Calu3 (cell line): Measurements from ENCODE around the gene SLC2A13. TPM values are rescaled to one million over a fixed set of nuclear protein-coding genes. Genes with fewer than 3 reads are reported as not detected.
"Not testable (repeated sequence)": the region's sequence is repeated elsewhere in the genome, so short reads cannot be mapped to it uniquely, and the experiment has no call there.

Experiments used
- BruUV-seq: library from RNA; stranded (reverse); fragments of 400-500 nt; replicated peaks from 2 replicates; lab custom pipeline; 2021; lab: Mats Ljungman, UMichigan
- CTCF ChIA-PET: fragments of 300-600 bp; sonication (Branson Sonifier 250); formaldehyde crosslinking; loops from one replicate; lab custom pipeline; 2022; ENCODE audit warnings: antibody characterized with exemption; lab: Charles Lee
- DNase-seq: peaks from one replicate; pipeline ENCODE4 v3.0.0; 2022
- H3K27ac Mint-ChIP-seq: one replicate; pipeline ENCODE4 v1.8.0; 2022; ENCODE audit warnings: mixed read lengths; ENCODE audit not compliant: unreplicated experiment
- H3K27me3 Mint-ChIP-seq: one replicate; pipeline ENCODE4 v1.8.0; 2022; ENCODE audit warnings: mixed read lengths; ENCODE audit not compliant: unreplicated experiment
- H3K36me3 Mint-ChIP-seq: one replicate; pipeline ENCODE4 v1.8.0; 2022; ENCODE audit warnings: mild to moderate bottlenecking, moderate library complexity, mixed read lengths; ENCODE audit not compliant: insufficient read depth, unreplicated experiment
- H3K4me1 Mint-ChIP-seq: one replicate; pipeline ENCODE4 v1.8.0; 2022; ENCODE audit warnings: mild to moderate bottlenecking, low read depth, mixed read lengths; ENCODE audit not compliant: unreplicated experiment
- H3K4me3 Mint-ChIP-seq: one replicate; pipeline ENCODE4 v1.8.0; 2022; ENCODE audit warnings: mild to moderate bottlenecking, low read depth, moderate library complexity, mixed read lengths; ENCODE audit not compliant: unreplicated experiment
- H3K9me3 Mint-ChIP-seq: one replicate; pipeline ENCODE4 v1.8.0; 2022; ENCODE audit warnings: low read depth, mixed read lengths; ENCODE audit not compliant: unreplicated experiment
- intact Hi-C: fragments of 100-400 bp; cut with micrococcal nuclease; formaldehyde crosslinking; loops from one replicate; pipeline ENCODE4 v1.10.0; 2022; ENCODE audit not compliant: unreplicated experiment
- total RNA-seq: library from RNA; stranded (reverse); gene quantifications from 2 replicates; pipeline ENCODE4 v1.2.3, GENCODE V29; 2022
- TF ChIP-seq, protein P1 (sequence below): fragments of 200-600 bp; IDR thresholded peaks from one replicate; pipeline ENCODE4 v1.8.0; 2022; ENCODE audit warnings: antibody characterized with exemption; ENCODE audit not compliant: unreplicated experiment

SLC2A13 gene
- total RNA-seq, 1 experiment from 2014 or later = 9.4 TPM

DNA sequence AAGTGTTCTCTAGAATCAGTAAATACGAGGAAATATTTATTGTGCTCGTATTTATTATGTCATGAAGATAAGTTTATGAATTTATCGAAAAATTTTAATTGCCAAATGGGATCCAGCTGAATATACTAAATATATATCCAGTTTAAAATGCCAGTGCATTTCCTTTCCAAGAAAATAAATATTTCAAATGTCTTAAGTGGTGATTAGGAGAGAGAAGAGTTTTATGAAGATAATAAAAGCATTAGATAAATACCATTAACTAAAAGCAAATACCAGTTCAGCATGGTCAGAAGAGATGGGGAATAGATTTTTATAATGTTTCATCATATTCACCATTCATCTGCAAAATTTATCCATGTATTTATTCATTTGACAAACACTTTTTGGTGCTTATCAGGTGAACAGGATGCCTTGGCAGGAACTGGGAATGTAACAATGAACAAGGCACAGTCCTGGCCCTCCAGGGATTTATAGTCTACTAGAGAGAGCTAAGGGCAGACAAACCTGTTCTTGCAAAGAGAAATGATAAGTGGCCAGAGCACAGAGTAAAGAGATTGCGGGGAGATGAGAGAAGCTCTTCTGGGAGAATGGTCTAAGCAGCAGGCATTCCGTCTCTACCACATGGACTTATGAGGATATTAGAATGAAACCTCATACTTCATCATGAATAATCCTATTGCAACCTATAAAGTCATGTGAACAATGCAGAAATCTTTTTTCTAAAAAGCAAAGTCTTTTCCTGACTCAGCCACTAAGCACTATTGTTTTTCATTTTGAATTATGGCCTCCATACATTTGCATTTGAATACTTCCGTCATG lies 342.6 kb downstream of the SLC2A13 start:
- Mint-ChIP-seq H3K27me3 (no peaks in the 10 kb centered on the region), H3K27ac (no peak overlapping the region), H3K9me3 (no peaks in the 10 kb centered on the region), H3K4me3 (no peak overlapping the region), H3K36me3 (no peaks in the 10 kb centered on the region), H3K4me1 (no peaks in the 10 kb centered on the region)
- TF ChIP-seq, protein P1, sequence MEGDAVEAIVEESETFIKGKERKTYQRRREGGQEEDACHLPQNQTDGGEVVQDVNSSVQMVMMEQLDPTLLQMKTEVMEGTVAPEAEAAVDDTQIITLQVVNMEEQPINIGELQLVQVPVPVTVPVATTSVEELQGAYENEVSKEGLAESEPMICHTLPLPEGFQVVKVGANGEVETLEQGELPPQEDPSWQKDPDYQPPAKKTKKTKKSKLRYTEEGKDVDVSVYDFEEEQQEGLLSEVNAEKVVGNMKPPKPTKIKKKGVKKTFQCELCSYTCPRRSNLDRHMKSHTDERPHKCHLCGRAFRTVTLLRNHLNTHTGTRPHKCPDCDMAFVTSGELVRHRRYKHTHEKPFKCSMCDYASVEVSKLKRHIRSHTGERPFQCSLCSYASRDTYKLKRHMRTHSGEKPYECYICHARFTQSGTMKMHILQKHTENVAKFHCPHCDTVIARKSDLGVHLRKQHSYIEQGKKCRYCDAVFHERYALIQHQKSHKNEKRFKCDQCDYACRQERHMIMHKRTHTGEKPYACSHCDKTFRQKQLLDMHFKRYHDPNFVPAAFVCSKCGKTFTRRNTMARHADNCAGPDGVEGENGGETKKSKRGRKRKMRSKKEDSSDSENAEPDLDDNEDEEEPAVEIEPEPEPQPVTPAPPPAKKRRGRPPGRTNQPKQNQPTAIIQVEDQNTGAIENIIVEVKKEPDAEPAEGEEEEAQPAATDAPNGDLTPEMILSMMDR = no peak
- CTCF ChIA-PET = no interaction called here
- DNase-seq = no peak
- no TSS peak for BruUV-seq
- intact Hi-C loops = no loop called here

DNA sequence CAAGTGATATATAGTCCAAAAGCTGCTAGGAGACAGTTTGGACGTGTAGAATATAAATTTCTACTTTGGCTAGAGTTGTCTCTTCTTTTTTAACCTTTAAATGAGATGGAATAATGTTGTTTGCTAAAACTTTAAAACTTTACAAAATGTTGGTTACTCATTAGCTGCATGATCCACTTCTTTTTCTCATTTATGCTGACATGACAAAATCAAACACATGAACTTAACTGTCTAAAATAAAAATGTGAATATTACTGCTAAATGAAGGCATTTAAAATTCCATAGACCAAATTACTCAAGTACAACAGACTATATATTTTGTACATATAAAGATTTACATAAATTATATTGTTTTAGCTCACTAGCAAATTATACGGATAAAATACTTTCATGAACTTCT lies 350.4 kb downstream of the SLC2A13 start:
- no peaks in the 10 kb centered on the region for H3K27me3 Mint-ChIP-seq

DNA sequence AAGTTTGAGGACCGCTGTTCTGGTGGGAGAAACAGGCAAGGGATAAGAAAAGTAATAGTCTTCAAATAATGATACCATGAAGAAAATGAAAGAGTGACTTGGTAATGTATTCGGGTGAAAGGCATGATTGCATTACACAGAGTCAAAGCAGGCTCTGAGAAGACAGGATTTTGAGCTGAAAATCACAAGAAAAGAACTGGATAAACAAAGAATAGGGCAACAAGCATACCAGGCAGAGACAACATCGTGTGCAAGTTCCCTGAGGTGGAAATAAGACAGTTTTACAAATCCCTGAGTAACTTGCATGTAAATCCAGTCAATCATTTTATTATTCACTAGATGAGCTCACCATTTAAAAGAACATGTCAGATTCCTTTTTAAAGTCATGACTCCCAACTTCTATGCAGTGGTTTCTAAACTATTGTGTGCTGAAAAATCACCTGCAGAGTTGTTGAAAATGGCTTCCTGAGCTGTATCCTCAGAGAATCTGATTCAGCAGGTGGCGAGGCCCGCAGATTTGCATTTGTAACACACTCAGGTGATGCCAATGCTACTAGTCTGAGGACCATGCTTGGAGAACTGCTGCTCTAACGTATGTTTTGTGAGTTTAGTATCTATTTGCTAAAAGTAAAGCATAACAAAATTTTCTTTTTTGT lies 353.3 kb downstream of the SLC2A13 start:
- TF ChIP-seq, protein P1 = no peak
- Mint-ChIP-seq H3K36me3 (no peaks in the 10 kb centered on the region), H3K4me1 (no peaks in the 10 kb centered on the region), H3K27me3 (no peaks in the 10 kb centered on the region), H3K27ac (no peak overlapping the region), H3K9me3 (no peaks in the 10 kb centered on the region), H3K4me3 (no peak overlapping the region)
- CTCF ChIA-PET = no interaction called here
- no TSS peak for BruUV-seq
- intact Hi-C loops = no loop called here
- no peak for DNase-seq

More for the DNA sequence above, 350.4 kb downstream of the SLC2A13 start:
- Mint-ChIP-seq H3K27ac (no peak overlapping the region), H3K36me3 (no peaks in the 10 kb centered on the region), H3K9me3 (no peaks in the 10 kb centered on the region), H3K4me3 (no peak overlapping the region), H3K4me1 (no peaks in the 10 kb centered on the region)
- no peak for DNase-seq
- no TSS peak for BruUV-seq
- TF ChIP-seq, protein P1 = no peak
- CTCF ChIA-PET = interaction anchor here (0.7 kb wide), 1 partner anchor 170 kb away, joined by 3 read pairs; no protein-coding TSS in a partner anchor
- intact Hi-C loops = no loop called here

DNA sequence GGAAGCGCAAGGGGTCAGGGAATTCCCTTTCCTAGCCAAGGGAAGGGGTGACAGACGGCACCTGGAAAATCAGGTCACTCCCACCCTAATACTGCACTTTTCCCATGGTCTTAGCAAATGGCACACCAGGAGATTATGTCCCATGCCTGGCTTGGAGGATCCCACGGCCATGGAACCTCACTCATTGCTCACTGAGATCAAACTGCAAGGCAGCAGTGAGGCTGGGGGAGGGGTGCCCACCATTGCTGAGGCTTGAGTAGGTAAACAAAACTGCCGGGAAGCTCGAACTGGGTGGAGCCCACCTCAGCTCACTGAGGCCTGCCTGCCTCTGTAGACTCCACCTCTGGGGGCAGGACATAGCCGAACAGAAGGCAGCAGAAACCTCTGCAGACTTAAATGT lies 359.7 kb downstream of the SLC2A13 start:
- CTCF ChIA-PET, H3K27me3 Mint-ChIP-seq, intact Hi-C loops, BruUV-seq, H3K4me1 Mint-ChIP-seq, H3K27ac Mint-ChIP-seq, H3K4me3 Mint-ChIP-seq, DNase-seq, H3K9me3 Mint-ChIP-seq, H3K36me3 Mint-ChIP-seq: not testable (repeated sequence)
